ENCODE data around the gene NID2.

NID2 gene

DNA sequence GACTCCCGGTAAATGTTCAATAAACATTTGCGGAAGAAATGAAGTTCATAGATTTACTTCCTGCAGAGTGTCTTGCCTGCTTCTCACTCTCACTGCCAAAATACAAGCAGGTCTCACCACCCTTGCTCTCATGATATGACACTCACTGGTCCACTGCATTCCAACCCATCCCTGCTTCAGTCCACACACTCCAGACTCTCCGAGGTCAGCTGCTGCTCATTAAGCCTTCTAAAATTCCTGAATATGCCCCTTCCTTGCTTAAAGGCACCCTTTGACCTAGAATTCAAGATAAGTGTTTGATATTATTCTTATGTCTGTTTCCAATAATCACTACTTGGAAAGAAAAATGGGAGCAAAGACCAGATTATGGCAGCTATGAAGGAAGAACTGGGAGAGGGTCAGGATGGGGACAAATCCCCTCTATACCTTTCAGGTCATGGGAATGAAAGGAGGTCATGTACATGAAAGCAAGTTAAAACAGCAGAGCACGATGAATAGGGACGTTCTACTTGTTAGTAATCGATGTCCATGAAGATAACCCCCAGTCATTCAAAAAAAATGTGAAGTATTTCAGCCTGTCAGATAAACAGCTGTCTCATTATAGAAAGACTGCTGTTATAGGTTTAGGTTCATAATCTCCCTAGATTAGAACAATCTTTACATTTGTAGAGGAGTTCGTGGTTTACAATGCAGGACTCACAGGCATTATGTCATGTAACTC lies 10.5 kb upstream of the NID2 start:
- DNase-seq: no peak

DNA sequence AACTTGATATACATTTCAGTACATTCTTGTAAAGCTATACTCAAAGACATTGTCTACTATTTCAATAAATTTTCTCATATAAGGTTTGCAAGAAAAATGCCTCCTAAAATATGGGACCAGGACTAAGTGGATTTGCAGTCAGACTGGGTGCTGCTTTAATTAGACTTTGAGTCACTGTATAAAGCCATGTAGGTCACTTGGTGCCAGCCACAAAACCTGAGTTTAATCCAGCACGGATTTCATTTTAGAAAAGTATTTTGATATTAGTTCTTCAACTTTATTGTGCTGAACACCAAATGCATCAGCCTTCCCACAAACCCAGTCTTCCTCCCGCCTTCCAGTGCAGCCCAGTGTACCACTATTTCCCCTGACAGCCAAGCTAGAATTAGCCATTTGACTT lies 9.9 kb upstream of the NID2 start:
- DNase-seq: no peak

DNA sequence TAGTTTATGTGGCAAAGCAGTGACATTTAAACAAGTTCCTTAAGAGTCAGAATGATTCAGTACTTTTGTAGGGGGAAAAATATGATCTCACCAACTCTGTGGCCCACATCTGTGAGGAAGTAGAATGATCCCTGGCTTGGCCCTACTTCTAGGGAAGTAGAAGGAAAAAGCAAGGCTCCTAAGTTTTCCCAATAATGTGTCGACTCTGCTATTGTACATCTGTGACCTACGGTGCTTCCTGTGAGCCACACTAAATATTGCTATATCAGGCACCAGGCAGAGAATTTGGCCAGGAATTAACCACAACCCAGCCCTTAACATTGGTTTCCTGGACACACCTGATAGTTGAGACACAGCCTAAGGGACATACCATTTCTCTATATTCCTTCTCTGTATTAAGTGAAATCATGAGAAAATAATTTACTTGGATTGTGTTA lies 9.3 kb upstream of the NID2 start:
- DNase-seq: no peak

DNA sequence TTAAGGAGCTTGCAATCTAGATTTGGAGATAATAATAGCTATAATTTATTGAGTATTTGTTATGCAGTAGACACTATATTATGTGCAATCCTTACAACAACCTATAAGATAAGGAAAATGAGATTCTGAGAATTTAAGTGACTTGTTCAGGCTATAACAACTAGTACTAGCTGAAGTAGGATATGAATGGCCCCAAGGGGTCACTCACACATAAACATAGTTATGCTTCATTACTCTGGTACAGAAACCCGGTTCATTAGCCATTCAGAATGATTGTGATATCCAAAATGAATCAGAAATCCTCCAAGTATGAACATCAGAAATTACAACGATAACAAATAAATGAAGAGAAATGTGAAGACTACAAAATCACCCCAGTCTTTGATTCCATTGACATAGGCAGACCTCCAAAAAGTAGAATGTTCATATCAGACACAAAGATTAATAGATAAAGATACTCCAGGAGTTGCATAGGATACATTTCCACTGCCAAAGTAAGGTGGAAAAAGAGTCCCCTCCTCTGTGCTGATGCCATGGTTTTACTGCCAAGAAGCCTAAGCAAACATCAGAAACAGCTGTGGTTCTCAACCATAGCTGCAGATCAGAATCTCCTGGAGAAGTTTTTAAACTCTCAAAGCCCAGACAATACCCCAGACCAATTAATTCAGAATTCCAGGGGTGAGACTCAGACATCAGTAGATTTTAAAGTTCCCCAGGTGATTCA lies 8.6 kb upstream of the NID2 start:
- no peak for DNase-seq

DNA sequence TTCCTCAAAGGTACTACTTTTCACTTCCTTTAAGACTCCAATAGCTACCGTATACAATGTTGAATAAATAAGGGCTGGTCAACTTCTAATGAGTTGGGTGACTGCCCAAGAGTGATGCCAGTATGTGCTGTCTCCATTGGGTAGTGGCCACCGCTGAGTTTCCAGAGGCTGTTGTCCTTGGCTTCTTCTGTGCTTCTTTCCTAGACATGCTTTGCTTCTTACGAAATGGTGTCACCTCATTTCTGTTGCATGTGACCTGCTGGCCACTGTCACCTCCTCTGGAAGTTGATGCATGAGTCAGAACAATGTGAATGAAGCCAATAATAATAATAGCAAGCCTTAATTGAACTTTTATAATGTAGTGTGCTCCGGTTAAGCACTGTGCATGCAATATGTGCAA lies 7.5 kb upstream of the NID2 start:
- DNase-seq: no peak

DNA sequence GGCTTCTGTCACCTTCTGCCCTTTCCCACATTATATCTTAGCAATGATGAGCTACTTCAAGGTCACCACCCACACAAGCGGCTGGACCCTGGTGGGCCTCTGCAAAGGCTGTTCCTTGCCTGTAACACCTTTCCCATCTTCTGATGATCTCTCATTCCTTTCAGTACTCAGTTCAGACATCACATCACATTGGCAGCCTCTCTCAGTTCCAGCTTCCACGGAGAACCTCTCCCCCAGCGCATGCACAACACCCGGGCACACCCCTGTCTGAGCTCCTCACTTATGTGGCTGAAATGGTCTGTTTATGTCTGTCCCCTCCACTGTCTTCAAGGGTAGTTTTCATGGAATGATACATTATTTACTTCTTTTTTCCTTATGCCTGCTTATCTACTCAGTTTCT lies 6.5 kb upstream of the NID2 start:
- DNase-seq: no peak

DNA sequence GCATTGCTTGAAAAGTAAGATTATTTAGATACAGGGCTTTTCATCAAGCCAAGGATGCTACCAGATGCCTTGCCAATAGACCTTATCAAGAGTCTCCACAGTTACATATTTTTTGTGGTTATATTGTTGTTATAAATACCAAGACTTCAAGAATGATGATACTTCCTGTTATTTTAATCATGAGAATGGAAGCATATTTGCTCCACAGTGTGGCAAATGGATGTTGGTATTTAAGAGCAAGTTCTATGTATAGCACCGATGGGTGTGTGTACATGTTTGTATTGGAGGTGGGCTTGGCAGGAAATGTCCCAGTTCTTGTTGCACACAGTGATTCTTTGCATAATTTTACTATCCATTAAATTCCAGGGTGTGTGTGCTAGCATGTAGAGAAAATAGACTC lies 4.4 kb upstream of the NID2 start:
- DNase-seq: no peak

DNA sequence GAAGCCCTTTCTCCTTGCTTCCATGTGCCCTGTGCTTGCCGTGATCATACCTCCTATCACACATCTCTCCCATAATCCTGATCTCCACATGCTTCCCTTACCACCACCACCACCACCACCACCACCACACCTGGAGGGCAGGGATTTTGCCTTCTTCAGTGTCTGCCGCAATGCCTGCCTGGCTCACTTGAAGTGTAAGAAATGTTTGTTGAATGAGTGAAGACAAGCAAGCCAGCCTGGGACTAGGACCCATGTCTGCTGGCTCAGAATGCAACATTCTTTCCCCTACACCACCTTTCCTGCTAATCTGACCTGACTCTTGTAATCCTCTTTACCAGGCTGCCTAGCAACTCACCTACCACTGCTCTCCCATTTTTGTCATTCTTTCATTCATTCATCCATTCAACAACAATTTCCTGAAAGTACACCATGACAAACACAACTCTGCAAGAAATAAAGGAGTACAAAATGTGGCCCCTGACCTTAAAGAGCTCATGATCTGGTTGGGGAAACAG lies 3.5 kb upstream of the NID2 start:
- DNase-seq: no peak

DNA sequence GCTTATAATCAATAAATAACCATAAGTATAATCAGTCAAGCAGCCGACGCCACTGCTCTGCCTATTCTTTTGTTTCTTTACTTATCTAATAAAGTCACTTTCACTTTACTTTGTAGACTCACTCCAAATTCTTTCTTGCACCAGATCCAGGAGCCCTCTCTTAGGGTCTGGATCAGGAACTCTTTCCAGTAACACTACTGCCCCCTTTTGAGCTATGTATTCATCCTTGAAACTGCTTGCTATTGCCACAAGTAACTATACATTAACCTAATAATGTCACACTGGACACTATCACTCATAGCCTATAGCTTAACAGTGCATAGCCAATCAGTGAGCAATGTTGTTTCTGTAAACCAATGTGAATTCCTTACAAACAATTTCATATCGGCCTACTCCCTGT lies 2.8 kb upstream of the NID2 start:
- DNase-seq: no peak

DNA sequence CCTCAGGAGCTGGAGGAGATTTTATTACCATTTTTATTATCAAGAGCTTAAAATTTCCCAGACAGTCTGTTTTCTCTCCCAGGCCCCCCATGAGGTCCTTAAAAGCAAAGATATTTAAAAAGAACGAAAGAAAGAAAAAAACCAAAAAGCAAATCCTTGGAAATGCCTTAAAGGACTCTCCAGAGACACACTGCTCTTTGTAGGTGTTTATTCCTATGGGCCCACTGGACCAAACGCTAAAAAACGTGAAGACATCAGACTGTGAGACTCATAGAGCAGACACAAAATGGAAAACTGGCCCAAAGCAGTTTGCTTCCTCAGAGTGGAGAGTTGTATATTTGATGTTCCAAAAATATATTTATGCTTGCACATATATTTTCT lies 1.2 kb upstream of the NID2 start:
- DNase-seq: no peak

DNA sequence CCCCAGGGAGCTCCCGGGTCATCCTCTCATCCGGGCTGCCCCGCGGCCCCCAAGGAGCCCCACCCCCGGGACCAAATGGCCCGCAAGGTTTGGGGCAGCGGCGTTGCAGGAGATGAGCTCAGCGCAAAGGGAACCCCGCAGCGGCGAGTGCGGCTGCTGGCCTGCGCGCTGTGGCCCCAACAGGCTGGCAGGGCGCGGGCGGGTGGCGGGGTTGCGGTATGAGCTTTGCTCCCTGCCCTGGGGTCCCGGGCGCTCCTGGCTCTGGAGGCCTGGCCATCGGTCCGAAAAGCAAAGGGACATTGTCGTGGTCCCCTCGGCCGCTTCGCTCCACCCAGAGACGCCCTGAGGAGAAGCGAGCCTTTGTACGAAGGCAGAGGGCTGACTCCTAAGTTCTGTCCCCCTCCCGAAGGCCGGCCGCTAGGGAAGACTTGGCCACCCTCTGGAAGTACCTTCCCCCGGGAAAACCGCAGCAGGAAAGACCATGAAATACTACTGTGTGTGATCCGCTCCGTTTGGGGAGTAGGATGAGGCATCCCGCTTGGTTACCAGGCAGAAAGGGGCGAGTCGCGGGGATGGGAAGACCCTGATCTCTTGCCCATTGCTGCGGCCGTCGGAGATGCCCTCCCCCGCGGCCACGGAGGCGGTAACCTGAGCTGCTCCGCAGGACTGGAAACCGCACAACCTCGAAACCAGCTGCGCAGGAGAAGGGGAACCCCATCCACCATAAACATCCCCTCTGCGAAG lies 620 bp upstream of the NID2 start:
- DNase-seq: no peak

DNA sequence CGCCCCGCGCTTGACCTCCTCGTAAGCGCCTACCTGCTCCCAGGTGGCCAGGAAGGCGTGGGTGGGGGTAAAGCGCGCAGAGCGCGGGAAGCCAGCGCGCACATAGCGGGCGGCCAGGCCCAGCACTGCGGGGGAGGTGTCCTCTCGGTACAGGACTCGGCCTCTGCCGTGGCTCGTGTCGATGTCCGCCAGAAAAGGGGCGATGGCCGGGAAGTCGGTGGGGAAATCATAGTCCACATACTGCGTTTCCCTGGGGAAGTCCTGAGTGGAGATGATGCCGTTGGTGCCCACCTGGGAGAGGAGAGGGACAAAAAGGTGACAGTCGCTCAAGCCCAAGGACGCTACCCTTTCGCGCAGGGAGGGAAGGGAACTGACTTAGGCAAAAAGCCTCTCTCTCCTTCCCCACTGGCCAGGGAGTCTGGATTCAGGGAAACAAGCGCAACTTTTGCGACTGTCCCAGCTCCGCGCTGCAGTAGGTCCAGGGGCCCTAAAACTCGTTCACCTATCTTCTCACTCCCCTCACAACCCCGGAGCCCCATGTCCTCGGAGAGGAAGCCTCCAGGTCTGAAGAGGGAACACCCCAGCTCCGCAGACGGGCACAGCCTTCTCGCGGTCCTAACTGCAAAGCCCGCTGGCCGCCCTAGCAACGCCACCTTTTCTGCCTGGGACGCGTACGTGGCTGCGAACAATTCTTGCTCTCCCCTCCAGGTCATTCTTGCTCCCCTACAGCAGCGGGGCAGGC lies 815 bp downstream of the NID2 start:
- no peak for DNase-seq

DNA sequence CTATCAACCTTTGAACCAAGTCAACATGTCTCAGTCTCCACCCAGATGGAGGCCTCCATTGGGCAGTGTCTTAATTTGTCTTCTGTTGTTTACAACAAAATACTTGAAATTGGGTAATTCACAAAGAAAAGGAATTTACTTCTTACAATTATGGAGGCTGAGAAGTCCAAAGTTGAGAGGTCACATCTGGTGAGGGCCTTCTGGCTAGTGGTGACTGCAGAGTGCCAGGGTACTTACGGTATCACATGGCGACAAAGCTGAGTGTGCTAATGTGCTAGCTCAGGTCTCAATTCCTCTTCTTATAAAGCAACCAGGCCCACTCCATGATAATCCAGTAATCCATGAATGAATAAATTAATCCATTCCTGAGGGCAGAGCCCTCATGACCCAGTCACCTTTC lies 4.7 kb downstream of the NID2 start:
- no peak for DNase-seq

DNA sequence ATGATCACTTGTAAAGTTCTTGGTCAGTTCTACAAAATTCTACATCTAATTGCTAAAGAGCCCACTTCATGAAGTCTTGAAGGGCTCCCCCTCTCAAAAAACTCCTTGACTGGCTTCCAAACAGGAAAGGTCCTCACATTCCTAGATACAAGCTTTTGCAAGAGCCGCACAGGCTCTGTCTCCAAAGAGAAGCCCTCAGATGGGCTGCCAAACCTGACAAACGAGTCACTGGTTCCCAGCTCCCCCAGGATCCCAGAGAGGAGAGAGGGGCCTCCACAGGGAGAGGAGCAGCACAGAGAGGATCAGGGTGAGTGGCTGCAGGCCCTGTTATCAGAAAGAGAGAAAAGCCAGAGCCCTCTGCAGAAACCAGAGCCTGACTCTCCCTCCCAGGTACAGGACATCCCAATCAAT lies 5.8 kb downstream of the NID2 start:
- DNase-seq: no peak

DNA sequence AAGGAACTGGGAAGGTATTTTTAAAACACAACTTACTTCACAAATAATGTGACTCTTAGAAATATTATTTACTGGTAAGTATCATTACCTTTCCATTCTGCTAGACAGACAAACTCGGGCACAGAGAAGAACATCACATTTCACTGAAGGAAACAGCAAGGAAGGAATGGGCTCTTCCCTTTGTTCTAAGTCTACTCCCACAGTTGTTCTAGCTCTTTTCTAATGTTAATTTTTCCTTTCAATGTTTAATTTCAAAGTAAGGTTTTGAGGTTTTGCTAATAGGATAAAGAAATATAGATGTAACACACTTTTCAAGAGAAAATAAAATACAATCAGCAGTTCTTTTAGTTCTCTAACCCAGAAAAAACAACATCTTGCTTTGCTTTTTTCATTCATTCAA lies 7.0 kb downstream of the NID2 start:
- no peak for DNase-seq

DNA sequence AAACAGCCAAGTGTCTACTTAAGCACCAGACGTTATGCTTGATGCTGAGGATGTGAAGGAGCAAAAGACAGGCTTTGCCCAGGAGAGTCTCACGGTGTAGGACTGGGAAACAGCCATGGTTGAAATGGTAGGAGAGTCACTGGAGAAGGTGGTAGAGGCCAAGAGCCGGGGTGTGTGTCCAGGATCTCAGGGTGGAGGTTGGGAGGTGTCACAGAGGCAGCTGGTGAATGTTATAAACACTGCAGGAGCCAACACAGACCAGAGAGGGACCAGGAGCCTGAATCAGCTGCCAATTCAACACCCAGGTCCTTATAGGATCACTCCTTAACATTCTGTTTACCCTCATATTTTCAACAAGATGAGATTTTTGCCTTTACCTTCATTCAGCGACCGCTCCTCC lies 7.5 kb downstream of the NID2 start:
- no peak for DNase-seq

DNA sequence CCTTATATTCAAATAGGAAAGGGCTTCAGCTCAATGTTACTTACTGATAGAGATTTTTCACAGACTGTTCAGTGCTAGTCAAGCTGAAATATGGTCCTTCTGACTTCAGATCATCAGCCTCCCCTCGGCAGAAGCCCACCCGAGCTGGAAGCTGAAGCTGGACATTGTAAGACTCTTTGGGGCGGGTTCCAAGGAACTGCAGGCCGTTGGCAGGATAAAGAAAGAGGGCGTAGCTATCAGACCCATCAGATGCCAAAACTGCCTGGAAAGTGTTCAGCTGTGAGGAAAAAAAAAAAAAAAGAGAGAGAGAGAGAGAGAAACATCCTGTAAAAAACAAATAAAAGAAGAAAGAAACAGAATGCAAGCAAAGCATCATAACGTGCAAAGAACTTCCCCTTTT lies 8.8 kb downstream of the NID2 start:
- no peak for DNase-seq

DNA sequence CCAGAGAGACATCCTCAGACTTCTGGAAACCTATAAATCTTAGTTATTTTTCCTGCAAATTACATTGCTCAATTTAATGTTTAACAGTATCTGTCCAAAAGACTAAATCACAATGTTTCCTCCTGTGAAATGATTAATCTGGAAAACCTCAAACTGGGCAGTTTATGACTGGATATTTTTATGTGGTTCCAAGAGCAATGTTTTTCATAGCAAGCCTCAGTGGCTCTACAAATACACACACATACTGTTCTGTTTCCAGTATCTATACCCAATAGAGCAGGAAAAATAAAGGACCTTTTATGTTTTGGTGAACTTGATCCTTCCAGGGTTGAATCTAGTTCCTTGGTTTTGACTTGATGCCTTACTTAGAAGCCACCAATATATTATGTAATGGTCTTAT lies 9.2 kb downstream of the NID2 start:
- no peak for DNase-seq

DNA sequence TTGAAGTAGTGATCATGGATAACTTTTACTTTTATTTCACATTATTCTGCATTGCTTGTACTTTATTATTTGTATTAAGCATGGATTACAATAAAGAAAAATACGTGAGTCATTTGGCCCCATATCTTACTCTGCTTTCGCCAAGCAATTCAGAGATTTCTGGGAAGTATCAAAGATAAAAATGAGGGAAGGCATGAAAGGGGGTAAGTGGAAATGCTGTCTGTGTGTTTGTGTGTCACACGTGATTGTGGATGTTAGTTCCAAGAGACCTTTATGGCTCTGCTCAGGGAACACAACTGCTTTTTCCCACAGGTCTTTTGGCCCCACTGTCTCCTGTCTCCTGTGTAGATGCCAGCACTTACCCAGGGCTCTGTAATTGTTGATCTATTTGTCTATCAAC lies 10.5 kb downstream of the NID2 start:
- DNase-seq: no peak

DNA sequence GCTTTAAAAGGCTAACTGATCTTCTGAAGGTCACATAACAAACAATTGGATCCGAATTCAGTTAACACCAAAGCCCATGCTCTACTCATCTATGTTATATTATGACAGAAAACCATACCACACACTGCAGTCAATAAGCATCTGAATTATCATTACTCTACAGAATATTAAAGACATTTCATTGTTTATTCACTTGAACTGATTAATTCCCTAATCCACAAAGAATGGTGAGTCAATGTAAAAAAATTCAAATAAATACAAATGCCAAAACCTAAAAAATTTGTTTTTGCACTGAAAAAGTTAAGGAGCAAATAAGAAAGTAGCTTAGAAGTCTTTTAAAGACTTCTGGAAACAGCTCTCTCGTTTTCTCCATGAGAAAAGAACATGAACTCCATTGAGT lies 13.7 kb downstream of the NID2 start:
- no peak for DNase-seq

DNA sequence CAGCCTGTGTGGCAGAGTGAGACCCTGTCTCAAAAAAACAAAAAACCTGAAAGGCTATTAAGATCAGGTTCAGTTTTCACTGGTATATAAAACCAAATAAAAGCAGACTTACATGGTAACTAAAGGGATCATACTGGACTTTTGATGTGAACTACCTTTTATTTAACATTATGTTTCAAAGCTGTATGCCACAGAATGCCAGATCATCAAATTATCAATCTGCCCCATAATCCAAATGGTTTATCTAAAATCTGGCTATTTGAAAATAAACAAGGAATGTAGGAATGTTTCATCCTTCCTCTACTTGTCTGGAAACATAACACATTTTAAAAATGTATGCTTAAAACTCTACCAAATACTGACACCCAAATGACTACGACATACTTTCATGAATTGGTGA lies 14.2 kb downstream of the NID2 start:
- DNase-seq: no peak

DNA sequence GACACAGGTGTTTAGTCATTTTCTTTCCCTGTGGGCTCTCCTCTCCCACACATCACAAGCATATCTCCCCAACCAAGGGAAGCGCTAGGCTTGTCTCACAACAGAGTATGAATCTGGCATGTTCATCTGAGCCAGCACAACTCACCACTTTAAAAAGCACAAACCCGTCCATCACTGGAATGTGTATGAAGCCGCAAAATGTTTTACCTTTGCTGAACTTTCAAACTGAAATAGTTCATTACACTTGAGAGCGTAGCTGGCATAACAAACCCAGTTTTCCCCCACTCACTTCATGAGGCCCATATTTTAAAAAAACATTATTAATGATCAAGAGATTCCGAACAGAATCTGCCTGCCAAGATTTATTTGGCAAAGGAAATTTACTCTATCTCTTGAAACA lies 15.8 kb downstream of the NID2 start:
- no peak for DNase-seq

DNA sequence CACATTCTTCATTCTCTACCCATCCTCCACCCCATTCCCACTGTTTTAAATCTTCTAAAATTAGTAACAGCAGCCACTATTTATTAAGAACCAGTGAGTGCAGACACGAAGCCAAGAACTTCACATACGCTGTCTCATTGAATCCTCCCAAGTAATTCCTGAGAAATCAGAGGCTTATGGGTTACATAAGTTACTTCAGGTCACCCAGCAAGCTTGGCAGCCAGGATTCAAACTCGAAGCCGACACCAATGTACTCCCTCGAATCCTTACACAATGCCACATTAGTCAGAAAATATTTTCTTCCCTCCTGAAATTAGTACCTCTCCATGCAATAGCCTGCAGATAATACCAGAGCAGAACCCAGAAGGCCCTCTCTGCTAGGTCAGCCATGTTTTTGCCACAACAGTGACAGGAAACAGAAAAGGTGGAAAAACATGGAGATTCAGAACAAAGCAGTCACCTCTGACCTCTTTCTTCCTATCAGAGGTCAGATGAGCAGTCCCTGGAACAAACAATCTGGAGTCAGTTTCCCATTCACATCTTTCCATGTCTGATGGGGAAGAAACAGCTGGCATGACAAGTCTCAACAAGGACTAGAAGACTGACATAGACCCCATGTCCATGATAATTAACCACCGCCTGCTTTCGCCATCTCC lies 16.4 kb downstream of the NID2 start:
- DNase-seq: no peak

Data from CD4-positive, alpha-beta T cell treated with Interferon gamma for 1 hour (primary cell).